Measurements from ENCODE around the gene KRT27.
"Not testable (repeated sequence)": the region's sequence is repeated elsewhere in the genome, so short reads cannot be mapped to it uniquely, and the experiment has no call there.

KRT27 gene, protein sequence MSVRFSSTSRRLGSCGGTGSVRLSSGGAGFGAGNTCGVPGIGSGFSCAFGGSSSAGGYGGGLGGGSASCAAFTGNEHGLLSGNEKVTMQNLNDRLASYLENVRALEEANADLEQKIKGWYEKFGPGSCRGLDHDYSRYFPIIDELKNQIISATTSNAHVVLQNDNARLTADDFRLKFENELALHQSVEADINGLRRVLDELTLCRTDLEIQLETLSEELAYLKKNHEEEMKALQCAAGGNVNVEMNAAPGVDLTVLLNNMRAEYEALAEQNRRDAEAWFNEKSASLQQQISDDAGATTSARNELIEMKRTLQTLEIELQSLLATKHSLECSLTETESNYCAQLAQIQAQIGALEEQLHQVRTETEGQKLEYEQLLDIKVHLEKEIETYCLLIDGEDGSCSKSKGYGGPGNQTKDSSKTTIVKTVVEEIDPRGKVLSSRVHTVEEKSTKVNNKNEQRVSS

GRCh38 chr17:40782450-40782849 lies at the start of gene KRT27:
Gene KRT27, minus strand, starts transcription at chr17:40782550. Its CDS starts 57 bp downstream, at chr17:40782493.
- DNase-seq (ENCODE audit: low read depth in 2 of 3, low spot score in 2 of 3), result no peak

GRCh38 chr17:40830085-40830776 lies 47.9 kb upstream of the KRT27 start:
- no peak for DNase-seq (ENCODE audit: low read depth in 2 of 3, low spot score in 2 of 3)

GRCh38 chr17:40828454-40829044 lies 46.2 kb upstream of the KRT27 start:
- DNase-seq (ENCODE audit: low read depth in 2 of 3, low spot score in 2 of 3), result no peak

DNA sequence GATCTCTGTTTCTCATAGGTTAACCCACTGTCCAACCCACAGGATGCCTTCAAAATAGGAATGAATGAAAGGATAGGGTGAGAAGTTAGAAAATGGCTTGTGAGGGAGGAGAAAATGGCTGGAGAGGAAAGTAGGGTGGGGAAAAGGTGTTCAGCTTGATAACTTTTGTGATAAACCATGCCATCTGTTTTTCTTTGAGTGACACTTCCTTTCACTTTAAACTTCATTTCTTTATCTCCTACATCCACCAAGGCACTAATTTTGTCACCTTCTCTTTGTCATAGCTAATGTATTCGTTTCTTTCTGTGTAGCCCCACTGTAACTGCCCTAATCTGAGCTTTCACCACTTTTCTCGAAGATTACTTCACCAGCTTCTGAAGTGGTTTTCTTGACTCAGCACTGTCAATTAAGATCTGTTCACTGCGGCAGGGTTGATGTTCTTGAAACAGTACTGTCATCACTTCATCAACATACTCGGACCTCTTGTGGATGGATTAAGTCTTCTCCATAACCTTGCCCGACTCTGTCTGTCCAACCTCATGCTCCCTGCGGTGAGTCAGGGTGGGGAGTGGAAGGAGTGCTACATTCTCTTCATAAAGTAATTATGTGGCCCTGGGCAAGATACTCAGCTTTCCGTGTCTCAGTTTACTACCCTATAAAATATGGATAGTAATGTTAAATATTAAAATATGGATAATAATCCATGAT lies 45.5 kb upstream of the KRT27 start:
- DNase-seq (ENCODE audit: low read depth in 2 of 3, low spot score in 2 of 3), result no peak

DNA sequence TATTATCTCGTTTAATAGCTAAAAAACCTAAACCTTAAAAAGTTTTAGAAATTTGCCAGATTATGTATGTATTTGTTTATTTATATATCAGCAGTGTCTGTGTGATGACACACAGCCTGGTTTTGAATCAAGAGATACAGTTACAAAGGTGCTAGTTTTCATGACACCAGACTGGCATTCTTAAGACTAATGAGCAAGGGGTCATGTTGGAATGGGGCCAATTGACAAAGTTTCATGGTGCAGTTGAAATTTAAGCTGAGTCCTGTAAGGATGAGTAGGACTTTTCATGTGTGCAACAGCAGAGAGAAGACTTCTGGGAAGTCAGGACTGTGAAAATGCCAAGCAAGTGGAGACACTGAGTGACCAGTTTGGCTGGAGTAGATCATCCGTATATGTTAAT lies 43.2 kb upstream of the KRT27 start:
- DNase-seq (ENCODE audit: low read depth in 2 of 3, low spot score in 2 of 3), result no peak

GRCh38 chr17:40824015-40824832 lies 41.9 kb upstream of the KRT27 start:
- DNase-seq (ENCODE audit: low read depth in 2 of 3, low spot score in 2 of 3), result no peak

DNA sequence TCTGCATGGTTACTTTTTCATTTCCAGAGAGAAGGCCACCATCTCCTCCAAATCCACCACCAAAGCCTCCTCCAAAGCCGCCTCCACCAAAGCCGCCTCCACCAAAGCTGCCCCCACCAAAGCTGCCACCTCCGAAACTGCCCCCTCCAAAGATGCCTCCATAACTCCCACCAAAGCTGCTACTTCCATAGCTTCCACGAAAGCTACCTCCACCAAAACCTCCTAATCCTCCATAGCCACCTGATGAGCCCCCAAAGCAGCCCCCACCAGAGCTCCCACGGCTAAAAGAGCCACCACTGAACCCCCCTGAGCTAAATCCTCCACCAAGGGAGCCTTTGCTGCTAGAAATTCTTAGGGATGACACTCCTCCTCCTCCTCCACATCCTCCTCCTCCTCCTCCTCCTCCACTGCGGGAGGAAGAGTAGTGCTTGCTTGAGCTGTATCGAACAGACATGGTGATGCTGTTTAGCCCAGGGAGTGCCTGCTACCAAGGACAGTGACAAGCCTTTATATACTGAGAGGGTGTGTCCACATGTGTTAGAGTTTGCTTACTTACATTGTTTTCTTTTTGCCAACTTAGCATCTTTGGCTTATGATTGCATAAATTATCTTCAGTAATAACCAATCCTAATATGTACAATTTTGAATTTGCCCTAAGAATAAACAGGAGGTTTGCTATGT lies 39.9 kb upstream of the KRT27 start, which contains the start of gene KRT10:
TSS of gene KRT10 (minus strand) at position 483 of the 681 bp plus-strand sequence. CDS start at position 454, 29 bp downstream.
- no peak for DNase-seq (ENCODE audit: low read depth in 2 of 3, low spot score in 2 of 3)

DNA sequence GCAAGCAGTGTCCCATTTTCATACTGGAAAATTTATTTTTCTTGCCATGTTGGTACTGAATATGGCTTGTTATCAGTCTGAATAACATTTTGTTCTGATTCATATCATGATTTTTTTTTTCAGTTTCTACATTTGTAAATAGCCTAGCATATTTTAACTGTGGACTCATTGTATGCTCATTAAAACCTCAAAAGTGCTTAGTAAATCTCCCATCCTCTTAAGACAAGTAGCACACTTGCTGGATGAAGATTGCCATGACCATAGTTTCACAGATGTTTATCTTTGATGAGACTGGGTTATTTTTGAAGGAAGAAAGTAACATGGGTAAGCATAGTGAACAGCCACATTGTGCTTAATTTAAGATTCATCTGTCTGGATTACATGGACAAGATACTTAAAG lies 39.2 kb upstream of the KRT27 start:
- no peak for DNase-seq (ENCODE audit: low read depth in 2 of 3, low spot score in 2 of 3)

- no peak for DNase-seq (ENCODE audit: low read depth in 2 of 3, low spot score in 2 of 3)
Measured at GRCh38 chr17:40820228-40820838, 38.0 kb upstream of the KRT27 start.

- DNase-seq (ENCODE audit: low read depth in 2 of 3, low spot score in 2 of 3), result no peak
Measured at GRCh38 chr17:40819528-40820125, 37.3 kb upstream of the KRT27 start.

DNA sequence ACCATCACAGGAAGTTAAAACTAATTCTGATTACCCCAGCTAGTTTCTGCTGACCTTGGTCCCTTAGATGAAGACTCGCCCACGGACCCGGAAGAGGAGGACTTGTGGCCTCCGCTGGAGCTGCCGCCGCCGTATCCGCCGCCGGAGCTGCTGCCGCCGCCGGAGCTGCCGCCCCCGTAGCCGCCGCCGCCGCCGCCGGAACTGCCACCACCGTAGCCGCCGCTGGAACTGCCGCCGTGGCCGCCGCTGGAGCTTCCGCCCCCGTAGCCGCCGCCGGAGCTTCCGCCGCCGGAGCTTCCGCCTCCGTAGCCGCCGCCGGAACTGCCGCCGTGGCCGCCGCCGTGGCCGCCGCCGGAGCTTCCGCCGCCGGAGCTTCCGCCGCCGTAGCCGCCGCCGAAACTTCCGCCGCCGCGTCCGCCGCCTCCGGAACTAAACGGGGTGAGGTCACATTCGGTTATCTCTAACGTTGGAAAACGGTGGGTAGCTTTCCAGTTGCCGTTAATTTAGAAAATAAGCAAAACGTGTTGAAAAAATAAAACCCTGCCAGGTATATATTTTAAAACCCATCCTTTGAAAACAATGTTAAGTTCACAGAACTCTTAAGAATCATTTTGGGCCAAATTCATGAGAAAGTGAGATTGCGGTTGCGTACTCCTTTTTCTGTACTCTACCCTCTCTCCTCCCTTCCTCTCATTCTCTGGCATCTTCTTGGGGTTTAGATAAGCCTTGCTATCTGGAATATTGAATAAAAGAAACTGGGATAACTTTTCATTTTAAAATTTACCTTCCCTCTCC lies 36.6 kb upstream of the KRT27 start:
- peak; percentile 54 to 77 (median 58) for DNase-seq (ENCODE audit: low read depth in 2 of 3, low spot score in 2 of 3)

GRCh38 chr17:40818343-40818732 lies 36.0 kb upstream of the KRT27 start:
- no peak for DNase-seq (ENCODE audit: low read depth in 2 of 3, low spot score in 2 of 3)

GRCh38 chr17:40817103-40817682 lies 34.8 kb upstream of the KRT27 start:
- DNase-seq (ENCODE audit: low read depth in 2 of 3, low spot score in 2 of 3), result no peak

- DNase-seq (ENCODE audit: low read depth in 2 of 3, low spot score in 2 of 3), result no peak
Measured at GRCh38 chr17:40816569-40816968, 34.2 kb upstream of the KRT27 start.

DNA sequence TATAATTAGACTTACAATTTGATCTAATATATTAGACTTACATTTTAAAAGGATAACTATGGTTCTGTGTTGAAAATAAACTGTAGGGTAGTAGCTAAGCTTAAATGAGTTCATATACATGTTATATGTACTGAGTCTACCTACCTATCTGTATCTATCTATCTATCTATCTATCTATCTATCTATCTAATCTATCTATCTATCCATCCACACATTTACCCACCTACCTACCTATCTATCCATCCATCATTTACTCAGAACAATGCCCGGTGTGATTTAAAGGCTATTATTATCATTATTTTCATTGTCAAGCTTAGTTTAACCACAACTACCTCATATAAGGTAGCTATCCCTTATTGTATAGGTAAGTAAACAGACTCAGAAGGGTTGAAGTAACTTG lies 33.0 kb upstream of the KRT27 start:
- no peak for DNase-seq (ENCODE audit: low read depth in 2 of 3, low spot score in 2 of 3)

GRCh38 chr17:40814657-40815056 lies 32.3 kb upstream of the KRT27 start:
- DNase-seq (ENCODE audit: low read depth in 2 of 3, low spot score in 2 of 3), result not testable (repeated sequence)

GRCh38 chr17:40813804-40814203 lies 31.5 kb upstream of the KRT27 start:
- no peak for DNase-seq (ENCODE audit: low read depth in 2 of 3, low spot score in 2 of 3)

- no peak for DNase-seq (ENCODE audit: low read depth in 2 of 3, low spot score in 2 of 3)
Measured at GRCh38 chr17:40812639-40813038, 30.3 kb upstream of the KRT27 start.

Data from activated CD8-positive, alpha-beta memory T cell treated with anti-CD3 and anti-CD28 coated beads for 48 hours (primary cell).